SK-N-SH treated with all-trans-retinoic acid at 6 μM for 48 hours (cell line): ENCODE data around the gene TMEM138.

Experiments used
- BACH2 ChIP-seq: fragments of 250-450 bp; sonication (Bioruptor Pico); IDR thresholded peaks from 2 replicates; pipeline ENCODE4 v1.9.0; 2021; ENCODE audit warnings: mild to moderate bottlenecking, borderline replicate concordance
- OSR1 ChIP-seq: fragments of 250-450 bp; sonication (Bioruptor Pico); IDR thresholded peaks from 2 replicates; pipeline ENCODE4 v1.8.0; 2022; ENCODE audit warnings: moderate library complexity, mild to moderate bottlenecking, inconsistent platforms
- ZFP3 ChIP-seq: fragments of 250-450 bp; sonication (Bioruptor Pico); IDR thresholded peaks from 2 replicates; pipeline ENCODE4 v1.5.0; 2020; ENCODE audit warnings: mild to moderate bottlenecking, moderate library complexity
- ZFP30 ChIP-seq: fragments of 450-650 bp; formaldehyde crosslinking; IDR thresholded peaks from 2 replicates; pipeline ENCODE4 v1.5.0; 2022; ENCODE audit warnings: mild to moderate bottlenecking, moderate library complexity
- ZNF565 ChIP-seq: fragments of 450-650 bp; formaldehyde crosslinking; conservative IDR thresholded peaks from 2 replicates; pipeline ENCODE4 v1.5.0; 2020; ENCODE audit warnings: low read depth, mild to moderate bottlenecking, moderate library complexity
- ZNF70 ChIP-seq: fragments of 450-650 bp; formaldehyde crosslinking; IDR thresholded peaks from 2 replicates; pipeline ENCODE4 v1.5.0; 2020; ENCODE audit warnings: mild to moderate bottlenecking, moderate library complexity
- ZNF8 ChIP-seq: fragments of 450-650 bp; formaldehyde crosslinking; IDR thresholded peaks from 2 replicates; pipeline ENCODE4 v1.5.0; 2020; ENCODE audit warnings: mild to moderate bottlenecking, moderate library complexity
- TF ChIP-seq, protein P1 (sequence below): fragments of 250-450 bp; sonication (Bioruptor Pico); IDR thresholded peaks from 2 replicates; pipeline ENCODE4 v1.8.0; 2020; ENCODE audit warnings: mild to moderate bottlenecking, moderate library complexity, borderline replicate concordance
- TF ChIP-seq, protein P2 (sequence below): fragments of 250-450 bp; sonication (Bioruptor Pico); IDR thresholded peaks from 2 replicates; pipeline ENCODE4 v1.5.0; 2020; ENCODE audit warnings: mild to moderate bottlenecking, moderate library complexity

DNA sequence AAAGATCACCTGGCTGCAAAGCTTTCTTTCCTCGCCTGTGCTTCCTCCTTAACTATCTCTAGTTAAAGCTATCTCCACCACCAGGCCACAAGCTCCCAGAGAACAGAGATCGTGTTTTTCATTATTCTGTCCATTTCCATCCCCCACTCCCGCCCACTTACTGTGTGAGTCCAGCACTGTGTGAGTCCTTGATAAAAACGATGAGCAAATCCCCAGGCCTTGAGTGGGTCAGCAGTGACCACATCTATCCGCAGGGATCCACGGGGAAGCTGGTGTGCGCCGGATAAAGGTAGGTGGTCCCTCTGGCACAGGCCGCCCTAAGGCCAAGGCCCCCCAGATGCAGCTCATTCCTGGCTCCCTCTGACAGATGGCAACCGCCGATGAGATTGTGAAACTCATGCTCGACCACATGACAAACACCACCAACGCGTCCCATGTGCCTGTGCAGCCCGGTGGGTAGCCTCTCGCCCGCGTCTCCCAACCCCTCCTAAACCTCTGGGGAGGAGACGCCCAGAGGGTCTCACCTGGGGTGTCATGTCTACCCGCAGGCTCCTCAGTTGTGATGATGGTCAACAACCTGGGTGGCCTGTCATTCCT, 19.9 kb upstream of the TMEM138 start:
- TF ChIP-seq ZFP30 (CRISPR knock-in tag) (no peak), BACH2 (CRISPR knock-in tag) (no peak), ZNF8 (no peak), ZNF565 (no peak), ZFP3 (CRISPR knock-in tag) (no peak), ZNF70 (CRISPR knock-in tag) (no peak), OSR1 (CRISPR knock-in tag) (no peak)
- TF ChIP-seq, protein P1, sequence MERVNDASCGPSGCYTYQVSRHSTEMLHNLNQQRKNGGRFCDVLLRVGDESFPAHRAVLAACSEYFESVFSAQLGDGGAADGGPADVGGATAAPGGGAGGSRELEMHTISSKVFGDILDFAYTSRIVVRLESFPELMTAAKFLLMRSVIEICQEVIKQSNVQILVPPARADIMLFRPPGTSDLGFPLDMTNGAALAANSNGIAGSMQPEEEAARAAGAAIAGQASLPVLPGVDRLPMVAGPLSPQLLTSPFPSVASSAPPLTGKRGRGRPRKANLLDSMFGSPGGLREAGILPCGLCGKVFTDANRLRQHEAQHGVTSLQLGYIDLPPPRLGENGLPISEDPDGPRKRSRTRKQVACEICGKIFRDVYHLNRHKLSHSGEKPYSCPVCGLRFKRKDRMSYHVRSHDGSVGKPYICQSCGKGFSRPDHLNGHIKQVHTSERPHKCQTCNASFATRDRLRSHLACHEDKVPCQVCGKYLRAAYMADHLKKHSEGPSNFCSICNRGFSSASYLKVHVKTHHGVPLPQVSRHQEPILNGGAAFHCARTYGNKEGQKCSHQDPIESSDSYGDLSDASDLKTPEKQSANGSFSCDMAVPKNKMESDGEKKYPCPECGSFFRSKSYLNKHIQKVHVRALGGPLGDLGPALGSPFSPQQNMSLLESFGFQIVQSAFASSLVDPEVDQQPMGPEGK (CRISPR knock-in tag): no peak
- TF ChIP-seq, protein P2, sequence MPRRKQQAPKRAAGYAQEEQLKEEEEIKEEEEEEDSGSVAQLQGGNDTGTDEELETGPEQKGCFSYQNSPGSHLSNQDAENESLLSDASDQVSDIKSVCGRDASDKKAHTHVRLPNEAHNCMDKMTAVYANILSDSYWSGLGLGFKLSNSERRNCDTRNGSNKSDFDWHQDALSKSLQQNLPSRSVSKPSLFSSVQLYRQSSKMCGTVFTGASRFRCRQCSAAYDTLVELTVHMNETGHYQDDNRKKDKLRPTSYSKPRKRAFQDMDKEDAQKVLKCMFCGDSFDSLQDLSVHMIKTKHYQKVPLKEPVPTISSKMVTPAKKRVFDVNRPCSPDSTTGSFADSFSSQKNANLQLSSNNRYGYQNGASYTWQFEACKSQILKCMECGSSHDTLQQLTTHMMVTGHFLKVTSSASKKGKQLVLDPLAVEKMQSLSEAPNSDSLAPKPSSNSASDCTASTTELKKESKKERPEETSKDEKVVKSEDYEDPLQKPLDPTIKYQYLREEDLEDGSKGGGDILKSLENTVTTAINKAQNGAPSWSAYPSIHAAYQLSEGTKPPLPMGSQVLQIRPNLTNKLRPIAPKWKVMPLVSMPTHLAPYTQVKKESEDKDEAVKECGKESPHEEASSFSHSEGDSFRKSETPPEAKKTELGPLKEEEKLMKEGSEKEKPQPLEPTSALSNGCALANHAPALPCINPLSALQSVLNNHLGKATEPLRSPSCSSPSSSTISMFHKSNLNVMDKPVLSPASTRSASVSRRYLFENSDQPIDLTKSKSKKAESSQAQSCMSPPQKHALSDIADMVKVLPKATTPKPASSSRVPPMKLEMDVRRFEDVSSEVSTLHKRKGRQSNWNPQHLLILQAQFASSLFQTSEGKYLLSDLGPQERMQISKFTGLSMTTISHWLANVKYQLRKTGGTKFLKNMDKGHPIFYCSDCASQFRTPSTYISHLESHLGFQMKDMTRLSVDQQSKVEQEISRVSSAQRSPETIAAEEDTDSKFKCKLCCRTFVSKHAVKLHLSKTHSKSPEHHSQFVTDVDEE (CRISPR knock-in tag): no peak
